ENCODE measurements around the gene TMEM156. TPM values are rescaled to one million over a fixed set of nuclear protein-coding genes. Genes with fewer than 3 reads are reported as not detected.

The TMEM156 gene
- total and polyA plus RNA-seq, 10 of the 15 experiments (the other 5 are each of a cell fraction or from before 2014, with no cell fraction given) = 20.8 to 48.3 (median 32.7) TPM

DNA sequence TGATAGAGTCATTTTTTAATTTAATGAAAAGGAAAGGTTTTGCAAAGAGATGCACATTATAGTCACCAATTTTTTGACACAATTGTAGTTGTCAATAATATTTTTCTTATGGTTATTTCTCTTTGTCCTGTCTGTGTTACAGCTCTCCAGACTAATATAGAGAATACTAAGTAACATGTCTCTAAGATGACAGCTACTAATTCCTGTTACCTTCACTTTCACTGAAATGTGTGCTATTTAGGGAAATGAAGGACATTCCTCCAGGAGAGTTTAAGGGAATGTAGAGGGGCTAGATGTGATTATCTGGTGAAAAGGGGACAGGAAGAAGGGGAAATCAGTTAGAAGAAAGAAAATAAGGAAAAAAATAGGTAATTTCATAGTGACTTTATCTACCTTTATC, 31.2 kb upstream of the TMEM156 start:
- no peak for DNase-seq (ENCODE audit: low read depth, low spot score)
- no TSS peak for BruUV-seq (replicated peaks)

DNA sequence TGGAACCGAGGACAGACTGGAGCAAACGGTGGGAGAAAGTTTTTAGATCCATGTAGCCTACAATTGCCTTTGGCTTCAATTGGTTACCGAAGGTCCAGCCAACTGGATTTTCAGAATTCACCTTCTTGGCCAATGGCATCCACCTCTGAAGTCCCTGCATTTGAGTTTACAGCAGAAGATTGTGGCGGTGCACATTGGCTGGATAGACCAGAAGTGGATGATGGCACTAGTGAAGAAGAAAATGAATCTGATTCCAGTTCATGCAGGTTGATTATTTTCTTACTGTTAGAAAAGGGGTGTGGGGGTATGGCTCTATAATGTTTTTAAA, 30.5 kb upstream of the TMEM156 start:
- Histone ChIP-seq H3K4me3 (no peak overlapping the region), H4K20me1 (ENCODE audit: control insufficient read depth, insufficient read depth) (no peaks in the 10 kb centered on the region), H2AFZ (ENCODE audit: control insufficient read depth, low read depth, low read length) (no peak overlapping the region), H3K79me2 (ENCODE audit: control insufficient read depth, insufficient read depth, low read length) (peaks cover 20% of the 10 kb centered on the region), H3K4me1 (ENCODE audit: control insufficient read depth, insufficient read depth, low read length) (peaks cover 9% of the 10 kb centered on the region), H3K36me3 (ENCODE audit: control insufficient read depth in 2 of 2, insufficient read depth in 2 of 2, low read length in 1 of 2) (no peaks in the 10 kb centered on the region), H3K9ac (ENCODE audit: control insufficient read depth, insufficient read depth, low read length) (no peak overlapping the region), H3K4me2 (ENCODE audit: control insufficient read depth, insufficient read depth) (peak overlapping the region; percentile 46; the same call in 1 of the 2 replicates), H3K27me3 (replicated peaks in 1 of 2; ENCODE audit: control insufficient read depth in 2 of 2, insufficient read depth in 2 of 2, low read length in 1 of 2) (no peaks in the 10 kb centered on the region), H3K27ac (ENCODE audit: control insufficient read depth, insufficient read depth) (peak overlapping the region; percentile 27; the same call in 1 of the 2 replicates), H3K9me3 (replicated peaks; ENCODE audit: control insufficient read depth, insufficient read depth, low read length) (no peaks in the 10 kb centered on the region)
- ChIA-PET RAD21 (ENCODE audit: unreplicated experiment) (interaction anchor here (1.4 to 2.4 kb wide), 4 partner anchors 9 to 160 kb away, joined by 3 to 13 read pairs (median 6); no protein-coding TSS in a partner anchor), SMC1A (ENCODE audit: uncharacterized antibody, unreplicated experiment) (interaction anchor here (0.9 to 6.7 kb wide), 4 partner anchors 12 to 31 kb away, joined by 3 to 52 read pairs (median 10); no protein-coding TSS in a partner anchor), CTCF (interaction anchor here (1.2 to 2.4 kb wide), 2 partner anchors 16 to 72 kb away, joined by 3 to 9 read pairs; no protein-coding TSS in a partner anchor), POLR2A (interaction anchor here (1.4 kb wide), 1 partner anchor 9 kb away, joined by 4 read pairs; no protein-coding TSS in a partner anchor)
- WGBS (ENCODE audit: insufficient coverage, insufficient replicate concordance, low lambda C conversion rate, missing lambda C conversion rate) = 77% methylated on average over 4 of the region's 4 CpGs
- in situ Hi-C loops (cut with MboI) (no loop called here), intact Hi-C loops (cut with micrococcal nuclease; ENCODE audit: unreplicated experiment) (no loop called here)
- peak; percentile 20 for ATAC-seq
- no peak for FAIRE-seq
- BruUV-seq (replicated peaks) = no TSS peak
- no peak for DNase-seq (ENCODE audit: low read depth, low spot score)
- no peak for TF ChIP-seq SMAD5 (IDR thresholded peaks at IDR 0.05; ENCODE audit: low read depth)
- TF ChIP-seq, protein P1, sequence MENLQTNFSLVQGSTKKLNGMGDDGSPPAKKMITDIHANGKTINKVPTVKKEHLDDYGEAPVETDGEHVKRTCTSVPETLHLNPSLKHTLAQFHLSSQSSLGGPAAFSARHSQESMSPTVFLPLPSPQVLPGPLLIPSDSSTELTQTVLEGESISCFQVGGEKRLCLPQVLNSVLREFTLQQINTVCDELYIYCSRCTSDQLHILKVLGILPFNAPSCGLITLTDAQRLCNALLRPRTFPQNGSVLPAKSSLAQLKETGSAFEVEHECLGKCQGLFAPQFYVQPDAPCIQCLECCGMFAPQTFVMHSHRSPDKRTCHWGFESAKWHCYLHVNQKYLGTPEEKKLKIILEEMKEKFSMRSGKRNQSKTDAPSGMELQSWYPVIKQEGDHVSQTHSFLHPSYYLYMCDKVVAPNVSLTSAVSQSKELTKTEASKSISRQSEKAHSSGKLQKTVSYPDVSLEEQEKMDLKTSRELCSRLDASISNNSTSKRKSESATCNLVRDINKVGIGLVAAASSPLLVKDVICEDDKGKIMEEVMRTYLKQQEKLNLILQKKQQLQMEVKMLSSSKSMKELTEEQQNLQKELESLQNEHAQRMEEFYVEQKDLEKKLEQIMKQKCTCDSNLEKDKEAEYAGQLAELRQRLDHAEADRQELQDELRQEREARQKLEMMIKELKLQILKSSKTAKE (IDR thresholded peaks at IDR 0.05; ENCODE audit: low read depth, poor library complexity, severe bottlenecking) = no peak
- TF ChIP-seq, protein P2, sequence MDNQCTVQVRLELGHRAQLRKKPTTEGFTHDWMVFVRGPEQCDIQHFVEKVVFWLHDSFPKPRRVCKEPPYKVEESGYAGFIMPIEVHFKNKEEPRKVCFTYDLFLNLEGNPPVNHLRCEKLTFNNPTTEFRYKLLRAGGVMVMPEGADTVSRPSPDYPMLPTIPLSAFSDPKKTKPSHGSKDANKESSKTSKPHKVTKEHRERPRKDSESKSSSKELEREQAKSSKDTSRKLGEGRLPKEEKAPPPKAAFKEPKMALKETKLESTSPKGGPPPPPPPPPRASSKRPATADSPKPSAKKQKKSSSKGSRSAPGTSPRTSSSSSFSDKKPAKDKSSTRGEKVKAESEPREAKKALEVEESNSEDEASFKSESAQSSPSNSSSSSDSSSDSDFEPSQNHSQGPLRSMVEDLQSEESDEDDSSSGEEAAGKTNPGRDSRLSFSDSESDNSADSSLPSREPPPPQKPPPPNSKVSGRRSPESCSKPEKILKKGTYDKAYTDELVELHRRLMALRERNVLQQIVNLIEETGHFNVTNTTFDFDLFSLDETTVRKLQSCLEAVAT (IDR thresholded peaks at IDR 0.05) = no peak
- TF ChIP-seq, protein P3, sequence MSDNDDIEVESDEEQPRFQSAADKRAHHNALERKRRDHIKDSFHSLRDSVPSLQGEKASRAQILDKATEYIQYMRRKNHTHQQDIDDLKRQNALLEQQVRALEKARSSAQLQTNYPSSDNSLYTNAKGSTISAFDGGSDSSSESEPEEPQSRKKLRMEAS (IDR thresholded peaks at IDR 0.05; ENCODE audit: low read depth, low read length) = no peak
- no peak for TF ChIP-seq YBX1 (IDR thresholded peaks at IDR 0.05)
- TF ChIP-seq, protein P4, sequence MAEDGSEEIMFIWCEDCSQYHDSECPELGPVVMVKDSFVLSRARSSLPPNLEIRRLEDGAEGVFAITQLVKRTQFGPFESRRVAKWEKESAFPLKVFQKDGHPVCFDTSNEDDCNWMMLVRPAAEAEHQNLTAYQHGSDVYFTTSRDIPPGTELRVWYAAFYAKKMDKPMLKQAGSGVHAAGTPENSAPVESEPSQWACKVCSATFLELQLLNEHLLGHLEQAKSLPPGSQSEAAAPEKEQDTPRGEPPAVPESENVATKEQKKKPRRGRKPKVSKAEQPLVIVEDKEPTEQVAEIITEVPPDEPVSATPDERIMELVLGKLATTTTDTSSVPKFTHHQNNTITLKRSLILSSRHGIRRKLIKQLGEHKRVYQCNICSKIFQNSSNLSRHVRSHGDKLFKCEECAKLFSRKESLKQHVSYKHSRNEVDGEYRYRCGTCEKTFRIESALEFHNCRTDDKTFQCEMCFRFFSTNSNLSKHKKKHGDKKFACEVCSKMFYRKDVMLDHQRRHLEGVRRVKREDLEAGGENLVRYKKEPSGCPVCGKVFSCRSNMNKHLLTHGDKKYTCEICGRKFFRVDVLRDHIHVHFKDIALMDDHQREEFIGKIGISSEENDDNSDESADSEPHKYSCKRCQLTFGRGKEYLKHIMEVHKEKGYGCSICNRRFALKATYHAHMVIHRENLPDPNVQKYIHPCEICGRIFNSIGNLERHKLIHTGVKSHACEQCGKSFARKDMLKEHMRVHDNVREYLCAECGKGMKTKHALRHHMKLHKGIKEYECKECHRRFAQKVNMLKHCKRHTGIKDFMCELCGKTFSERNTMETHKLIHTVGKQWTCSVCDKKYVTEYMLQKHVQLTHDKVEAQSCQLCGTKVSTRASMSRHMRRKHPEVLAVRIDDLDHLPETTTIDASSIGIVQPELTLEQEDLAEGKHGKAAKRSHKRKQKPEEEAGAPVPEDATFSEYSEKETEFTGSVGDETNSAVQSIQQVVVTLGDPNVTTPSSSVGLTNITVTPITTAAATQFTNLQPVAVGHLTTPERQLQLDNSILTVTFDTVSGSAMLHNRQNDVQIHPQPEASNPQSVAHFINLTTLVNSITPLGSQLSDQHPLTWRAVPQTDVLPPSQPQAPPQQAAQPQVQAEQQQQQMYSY (CRISPR knock-in tag; IDR thresholded peaks at IDR 0.05) = no peak
- TF ChIP-seq CBX5 (IDR thresholded peaks at IDR 0.05; ENCODE audit: low read depth) = no peak

More for the DNA sequence above, 31.2 kb upstream of the TMEM156 start:
- no peak overlapping the region for H3K4me2 ChIP-seq (ENCODE audit: control insufficient read depth, insufficient read depth)
- no peaks in the 10 kb centered on the region for H4K20me1 ChIP-seq (ENCODE audit: control insufficient read depth, insufficient read depth)
- ChIA-PET RAD21 (ENCODE audit: unreplicated experiment) (interaction anchor here (0.7 to 2.4 kb wide), 5 partner anchors 10 to 161 kb away, joined by 3 to 13 read pairs (median 5); no protein-coding TSS in a partner anchor), CTCF (interaction anchor here (0.9 to 2.5 kb wide), 5 partner anchors 9 to 71 kb away, joined by 3 to 12 read pairs (median 5); no protein-coding TSS in a partner anchor), POLR2A (interaction anchor here (1.4 kb wide), 1 partner anchor 10 kb away, joined by 4 read pairs; no protein-coding TSS in a partner anchor), SMC1A (ENCODE audit: uncharacterized antibody, unreplicated experiment) (interaction anchor here (0.9 to 2.3 kb wide), 8 partner anchors 11 to 161 kb away, joined by 3 to 15 read pairs (median 4); no protein-coding TSS in a partner anchor)
- H3K4me1 ChIP-seq (ENCODE audit: control insufficient read depth, insufficient read depth, low read length) = peaks cover 9% of the 10 kb centered on the region
- FAIRE-seq = no peak
- H3K79me2 ChIP-seq (ENCODE audit: control insufficient read depth, insufficient read depth, low read length) = peaks cover 19% of the 10 kb centered on the region
- in situ Hi-C loops (cut with MboI) (no loop called here), intact Hi-C loops (cut with micrococcal nuclease; ENCODE audit: unreplicated experiment) (no loop called here)
- no peaks in the 10 kb centered on the region for H3K27me3 ChIP-seq (replicated peaks in 1 of 2; ENCODE audit: control insufficient read depth in 2 of 2, insufficient read depth in 2 of 2, low read length in 1 of 2)
- H3K9me3 ChIP-seq (replicated peaks; ENCODE audit: control insufficient read depth, insufficient read depth, low read length) = no peaks in the 10 kb centered on the region
- no peaks in the 10 kb centered on the region for H3K36me3 ChIP-seq (ENCODE audit: control insufficient read depth in 2 of 2, insufficient read depth in 2 of 2, low read length in 1 of 2)
- peak; percentile 53 for ATAC-seq
- H3K27ac ChIP-seq (ENCODE audit: control insufficient read depth, insufficient read depth) = peak overlapping the region; percentile 18; the same call in 1 of the 2 replicates
- no peak overlapping the region for H3K4me3 ChIP-seq
- no peak overlapping the region for H2AFZ ChIP-seq (ENCODE audit: control insufficient read depth, low read depth, low read length)
- 0 out of 2 replicates have a peak, but pooled peaks have one; percentile 14 for TF ChIP-seq MTA2 (IDR thresholded peaks at IDR 0.05; ENCODE audit: low read depth)
- TF ChIP-seq IKZF1 (conservative IDR thresholded peaks at IDR 0.05) = 0 out of 2 replicates have a peak, but pooled peaks have one; percentile 17
- no peak for TF ChIP-seq SRF (IDR thresholded peaks at IDR 0.05; ENCODE audit: low read depth in 2 of 2, low read length in 2 of 2)
- H3K9ac ChIP-seq (ENCODE audit: control insufficient read depth, insufficient read depth, low read length) = no peak overlapping the region

All from GM12878 (cell line).